ENCODE data around the gene LARGE1. TPM values are rescaled to one million over a fixed set of nuclear protein-coding genes. Genes with fewer than 3 reads are reported as not detected.

Gene LARGE1
- total and polyA plus RNA-seq, 2 of the 8 experiments (the other 6 are each of a cell fraction or from before 2014, with no cell fraction given), result 43.7 to 83.0 TPM

GRCh38 chr22:33405194-33405593 is 515.1 kb downstream of the LARGE1 start (continued):
- no peak for TF ChIP-seq CHD7 (IDR thresholded peaks at IDR 0.05; ENCODE audit: insufficient replicate concordance, low read length)
- TF ChIP-seq CHD2 (IDR thresholded peaks at IDR 0.05; ENCODE audit: low read length), result no peak
- TF ChIP-seq CBX8 (IDR thresholded peaks at IDR 0.05; ENCODE audit: borderline replicate concordance, low read depth, low read length), result no peak
- no peak for TF ChIP-seq HDAC2 (IDR thresholded peaks at IDR 0.05; ENCODE audit: borderline replicate concordance in 1 of 2, low read depth in 2 of 2, low read length in 2 of 2)
- TF ChIP-seq SIN3A (conservative IDR thresholded peaks at IDR 0.05 in 1 of 2, IDR thresholded peaks at IDR 0.05 in 1 of 2; ENCODE audit: low read depth in 1 of 2, low read length in 2 of 2), result no peak
- no peak for TF ChIP-seq FOSL1 (IDR thresholded peaks at IDR 0.05; ENCODE audit: insufficient read depth, low read depth, low read length)
- no peak for TF ChIP-seq KDM5A (IDR thresholded peaks at IDR 0.05; ENCODE audit: low read length)
- no peak for TF ChIP-seq TBP (IDR thresholded peaks at IDR 0.05; ENCODE audit: low read depth, low read length)
- no peak for TF ChIP-seq BRCA1 (IDR thresholded peaks at IDR 0.05; ENCODE audit: low read depth, low read length)
- no peak for TF ChIP-seq EZH2 (IDR thresholded peaks at IDR 0.05; ENCODE audit: low read depth, low read length, severe bottlenecking)
